Sigmoid colon (tissue), 4 donors: ENCODE measurements around the gene TM6SF1.

Source experiments
- EP300 ChIP-seq, 4 donors: sonication (generic); formaldehyde crosslinking; IDR thresholded peaks; one replicate each; pipeline ENCODE4 v1.6.1; 2017; ENCODE audit warnings: antibody characterized with exemption in 4 of 4
- POLR2A ChIP-seq, 2 donors: fragments of 450-650 bp; IDR thresholded peaks; one replicate each; pipeline ENCODE4 v1.6.1; 2016; ENCODE audit warnings: antibody characterized with exemption in 2 of 2, mild to moderate bottlenecking in 2 of 2, moderate library complexity in 2 of 2
- POLR2AphosphoS5 ChIP-seq, 4 donors: sonication (generic); formaldehyde crosslinking; IDR thresholded peaks; one replicate each; pipeline ENCODE4 v1.6.1; 2017; ENCODE audit warnings: antibody characterized with exemption in 4 of 4
- TF ChIP-seq, protein P1 (sequence below), 4 experiments: fragments of 450-650 bp in 3 of 4; fragments of 200-600 bp in 1 of 4; IDR thresholded peaks; one replicate each; pipeline ENCODE4 v1.5.1; 2016 to 2019; ENCODE audit warnings: antibody characterized with exemption in 4 of 4, mild to moderate bottlenecking in 3 of 4, moderate library complexity in 2 of 4

DNA sequence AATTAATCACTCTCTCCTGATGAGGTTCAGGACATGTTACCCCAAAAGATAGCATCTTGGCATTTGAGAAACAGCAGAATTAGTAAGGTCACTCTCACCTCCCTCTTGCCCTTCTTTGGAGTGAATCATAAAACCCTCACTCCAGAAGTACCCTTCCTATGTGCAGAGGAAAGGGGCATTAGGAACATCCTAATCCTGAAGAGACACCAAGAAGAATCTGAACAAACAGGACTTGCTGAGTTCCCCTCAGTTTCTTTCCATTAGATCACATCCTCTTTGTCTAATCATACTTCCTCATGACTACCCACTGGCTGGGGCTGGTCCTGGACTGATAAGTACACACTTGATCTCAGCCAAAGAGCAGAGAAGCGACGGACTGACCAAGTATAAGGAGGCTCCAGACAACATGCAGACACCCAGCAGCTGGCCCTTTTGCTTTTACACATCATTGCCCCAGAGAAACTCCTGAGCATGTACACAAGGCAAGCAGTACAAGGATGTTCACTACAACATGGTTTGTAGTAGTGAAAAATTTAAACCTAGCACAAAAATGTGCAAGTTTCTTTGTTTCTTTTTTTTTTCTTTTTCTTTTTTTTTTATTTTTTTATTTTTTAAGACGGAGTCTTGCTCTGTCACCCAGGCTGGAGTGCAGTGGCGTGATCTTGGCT is 15.0 kb upstream of the TM6SF1 start:
- TF ChIP-seq, protein P1, sequence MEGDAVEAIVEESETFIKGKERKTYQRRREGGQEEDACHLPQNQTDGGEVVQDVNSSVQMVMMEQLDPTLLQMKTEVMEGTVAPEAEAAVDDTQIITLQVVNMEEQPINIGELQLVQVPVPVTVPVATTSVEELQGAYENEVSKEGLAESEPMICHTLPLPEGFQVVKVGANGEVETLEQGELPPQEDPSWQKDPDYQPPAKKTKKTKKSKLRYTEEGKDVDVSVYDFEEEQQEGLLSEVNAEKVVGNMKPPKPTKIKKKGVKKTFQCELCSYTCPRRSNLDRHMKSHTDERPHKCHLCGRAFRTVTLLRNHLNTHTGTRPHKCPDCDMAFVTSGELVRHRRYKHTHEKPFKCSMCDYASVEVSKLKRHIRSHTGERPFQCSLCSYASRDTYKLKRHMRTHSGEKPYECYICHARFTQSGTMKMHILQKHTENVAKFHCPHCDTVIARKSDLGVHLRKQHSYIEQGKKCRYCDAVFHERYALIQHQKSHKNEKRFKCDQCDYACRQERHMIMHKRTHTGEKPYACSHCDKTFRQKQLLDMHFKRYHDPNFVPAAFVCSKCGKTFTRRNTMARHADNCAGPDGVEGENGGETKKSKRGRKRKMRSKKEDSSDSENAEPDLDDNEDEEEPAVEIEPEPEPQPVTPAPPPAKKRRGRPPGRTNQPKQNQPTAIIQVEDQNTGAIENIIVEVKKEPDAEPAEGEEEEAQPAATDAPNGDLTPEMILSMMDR (IDR thresholded peaks at IDR 0.05), result no peak
- TF ChIP-seq POLR2AphosphoS5 (IDR thresholded peaks at IDR 0.05), result peak in 2 of 4 donors; percentile 29 to 69
- TF ChIP-seq POLR2A (IDR thresholded peaks at IDR 0.05), result no peak
- TF ChIP-seq EP300 (IDR thresholded peaks at IDR 0.05), result no peak
